GM12892 (cell line): ENCODE data around the gene TEPSIN.

Experiments
- POLR2A ChIP-seq: IDR thresholded peaks from 2 replicates; pipeline ENCODE4 v1.6.1; 2011; ENCODE audit warnings: low read depth, low read length, control low read depth
- POLR2AphosphoS5 ChIP-seq: IDR thresholded peaks from 2 replicates; pipeline ENCODE4 v1.6.1; 2011; ENCODE audit warnings: low read depth, low read length, control low read depth
- TAF1 ChIP-seq: IDR thresholded peaks from 2 replicates; pipeline ENCODE4 v1.6.1; 2011; ENCODE audit warnings: low read depth, mild to moderate bottlenecking, control low read depth, low read length, borderline replicate concordance

GRCh38 chr17:81245665-81246342 is 6.9 kb upstream of the TEPSIN start:
- no peak for TF ChIP-seq TAF1
- no peak; the same call in 1 of the 2 replicates for TF ChIP-seq POLR2A
- TF ChIP-seq POLR2AphosphoS5, result no peak
